Smooth muscle cell (in vitro differentiated cells): ENCODE data around the gene IL24. TPM values are rescaled to one million over a fixed set of nuclear protein-coding genes. Genes with fewer than 3 reads are reported as not detected.

ENCODE experiments used
- DNase-seq: peaks from one replicate; lab custom pipeline; 2025; ENCODE audit not compliant: unreplicated experiment; lab: John Stamatoyannopoulos, UW
- H2AFZ ChIP-seq: fragments of 200-600 bp; sonication (generic); 2 replicates; pipeline ENCODE4 v1.6.0; 2016; ENCODE audit warnings: antibody characterized with exemption, low read depth, mild to moderate bottlenecking
- H3F3A ChIP-seq: fragments of 200-600 bp; sonication (generic); 2 replicates; pipeline ENCODE4 v1.6.0; 2017; ENCODE audit warnings: antibody characterized with exemption, low read depth
- H3K27ac ChIP-seq: fragments of 200-600 bp; sonication (generic); 2 replicates; pipeline ENCODE4 v1.5.1; 2016; ENCODE audit warnings: low read depth, mild to moderate bottlenecking
- H3K27me3 ChIP-seq: fragments of 200-600 bp; sonication (generic); 2 replicates; pipeline ENCODE4 v1.6.1; 2016; ENCODE audit warnings: low read depth, mild to moderate bottlenecking
- H3K36me3 ChIP-seq: fragments of 200-600 bp; sonication (generic); 2 replicates; pipeline ENCODE4 v1.5.1; 2016; ENCODE audit warnings: low read depth
- H3K4me1 ChIP-seq: fragments of 200-600 bp; sonication (generic); 2 replicates; pipeline ENCODE4 v1.5.1; 2016; ENCODE audit warnings: low read depth
- H3K4me2 ChIP-seq: fragments of 200-600 bp; sonication (generic); 2 replicates; pipeline ENCODE4 v1.6.0; 2016; ENCODE audit warnings: mild to moderate bottlenecking
- H3K4me3 ChIP-seq: fragments of 200-600 bp; sonication (generic); 2 replicates; pipeline ENCODE4 v1.5.1; 2016; ENCODE audit warnings: mild to moderate bottlenecking
- H3K79me2 ChIP-seq: fragments of 200-600 bp; sonication (generic); 2 replicates; pipeline ENCODE4 v1.6.0; 2016; ENCODE audit warnings: low read depth, mild to moderate bottlenecking
- H3K9ac ChIP-seq: fragments of 200-600 bp; sonication (generic); 2 replicates; pipeline ENCODE4 v1.6.0; 2016; ENCODE audit warnings: low read depth
- H3K9me3 ChIP-seq: fragments of 200-600 bp; sonication (generic); replicated peaks from 2 replicates; pipeline ENCODE4 v1.5.1; 2016; ENCODE audit warnings: low read depth
- H4K20me1 ChIP-seq: fragments of 200-600 bp; sonication (generic); 2 replicates; pipeline ENCODE4 v1.6.0; 2016; ENCODE audit warnings: low read depth
- WGBS: methylation state at CpG from one replicate; pipeline ENCODE4 v1.1.7; 2016; ENCODE audit warnings: low lambda C conversion rate; 5-methylcytosine and 5-hydroxymethylcytosine counted together
- polyA plus RNA-seq: library from polyadenylated mRNA; unstranded; fragments of >200 nt; fragmentation: Nextera tagmentation; extraction: Ambion mirVana; gene quantifications from 2 replicates; pipeline ENCODE4 v1.2.1, GENCODE V29; 2016
- total RNA-seq: library from RNA; depleted of rRNA; stranded (reverse); fragments of >200 nt; gene quantifications from 2 replicates; pipeline ENCODE4 v1.2.3, GENCODE V29; 2014
- TF ChIP-seq, protein P1 (sequence below): fragments of 200-600 bp; sonication (generic); IDR thresholded peaks from 2 replicates; pipeline ENCODE4 v1.5.1; 2017; ENCODE audit warnings: borderline replicate concordance, mild to moderate bottlenecking, antibody characterized with exemption; ENCODE audit not compliant: insufficient read depth, poor library complexity, severe bottlenecking

Gene IL24
- total and polyA plus RNA-seq, 2 experiments from 2014 or later: 1.5 to 1.9 TPM

DNA sequence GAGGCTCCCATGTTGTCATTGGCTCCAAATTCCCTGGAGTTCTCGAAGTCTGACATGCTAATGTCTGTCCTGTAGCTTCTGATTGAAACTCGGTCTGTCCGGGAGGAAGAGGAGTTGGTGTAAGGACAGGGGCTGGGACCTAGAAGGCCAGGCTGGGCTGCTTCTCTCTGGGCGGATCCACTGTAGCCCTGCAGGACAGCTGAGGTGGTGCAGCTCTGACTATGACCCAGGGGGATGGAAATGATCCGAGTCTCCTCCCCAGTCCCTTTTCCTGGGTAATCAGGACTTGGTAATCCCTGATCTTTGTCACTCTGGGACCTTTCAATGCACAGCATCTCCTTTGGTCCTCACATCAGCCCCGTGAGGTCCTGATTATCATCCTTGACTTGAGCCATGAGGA is 34.5 kb downstream of the IL24 start:
- Histone ChIP-seq H4K20me1 (no peaks in the 10 kb centered on the region), H3F3A (no peaks in the 10 kb centered on the region), H3K36me3 (no peaks in the 10 kb centered on the region), H3K4me2 (no peak overlapping the region), H3K4me1 (no peaks in the 10 kb centered on the region), H3K27ac (no peak overlapping the region), H3K79me2 (no peaks in the 10 kb centered on the region), H3K9me3 (no peaks in the 10 kb centered on the region), H3K4me3 (no peak overlapping the region), H3K27me3 (peaks cover 14% of the 10 kb centered on the region), H3K9ac (no peak overlapping the region), H2AFZ (no peak overlapping the region)
- TF ChIP-seq, protein P1, sequence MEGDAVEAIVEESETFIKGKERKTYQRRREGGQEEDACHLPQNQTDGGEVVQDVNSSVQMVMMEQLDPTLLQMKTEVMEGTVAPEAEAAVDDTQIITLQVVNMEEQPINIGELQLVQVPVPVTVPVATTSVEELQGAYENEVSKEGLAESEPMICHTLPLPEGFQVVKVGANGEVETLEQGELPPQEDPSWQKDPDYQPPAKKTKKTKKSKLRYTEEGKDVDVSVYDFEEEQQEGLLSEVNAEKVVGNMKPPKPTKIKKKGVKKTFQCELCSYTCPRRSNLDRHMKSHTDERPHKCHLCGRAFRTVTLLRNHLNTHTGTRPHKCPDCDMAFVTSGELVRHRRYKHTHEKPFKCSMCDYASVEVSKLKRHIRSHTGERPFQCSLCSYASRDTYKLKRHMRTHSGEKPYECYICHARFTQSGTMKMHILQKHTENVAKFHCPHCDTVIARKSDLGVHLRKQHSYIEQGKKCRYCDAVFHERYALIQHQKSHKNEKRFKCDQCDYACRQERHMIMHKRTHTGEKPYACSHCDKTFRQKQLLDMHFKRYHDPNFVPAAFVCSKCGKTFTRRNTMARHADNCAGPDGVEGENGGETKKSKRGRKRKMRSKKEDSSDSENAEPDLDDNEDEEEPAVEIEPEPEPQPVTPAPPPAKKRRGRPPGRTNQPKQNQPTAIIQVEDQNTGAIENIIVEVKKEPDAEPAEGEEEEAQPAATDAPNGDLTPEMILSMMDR: no peak
- no peak for DNase-seq
- WGBS: 78% methylated on average over 6 of the region's 6 CpGs

DNA sequence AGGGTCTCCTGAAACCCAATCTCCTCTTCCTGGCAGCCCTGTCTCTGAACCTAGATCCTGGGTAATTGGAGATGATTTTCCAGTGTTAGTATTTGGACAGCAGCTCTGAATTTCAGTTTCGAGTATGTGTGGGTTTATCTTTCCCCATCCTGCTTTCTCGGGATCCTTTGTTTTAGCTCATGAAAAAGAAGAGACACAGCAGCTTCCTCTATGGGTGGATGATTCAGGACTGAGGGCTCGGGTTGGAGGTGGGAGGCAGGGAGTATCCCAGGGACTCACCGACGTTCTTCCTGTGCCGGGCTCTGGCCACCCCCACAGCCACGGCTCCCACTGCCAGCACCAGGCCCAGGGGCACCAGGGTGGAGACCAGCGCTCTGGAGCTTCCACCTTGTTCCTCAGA is 34.9 kb downstream of the IL24 start:
- WGBS: 59% methylated on average over 8 of the region's 8 CpGs
- no peak for DNase-seq

DNA sequence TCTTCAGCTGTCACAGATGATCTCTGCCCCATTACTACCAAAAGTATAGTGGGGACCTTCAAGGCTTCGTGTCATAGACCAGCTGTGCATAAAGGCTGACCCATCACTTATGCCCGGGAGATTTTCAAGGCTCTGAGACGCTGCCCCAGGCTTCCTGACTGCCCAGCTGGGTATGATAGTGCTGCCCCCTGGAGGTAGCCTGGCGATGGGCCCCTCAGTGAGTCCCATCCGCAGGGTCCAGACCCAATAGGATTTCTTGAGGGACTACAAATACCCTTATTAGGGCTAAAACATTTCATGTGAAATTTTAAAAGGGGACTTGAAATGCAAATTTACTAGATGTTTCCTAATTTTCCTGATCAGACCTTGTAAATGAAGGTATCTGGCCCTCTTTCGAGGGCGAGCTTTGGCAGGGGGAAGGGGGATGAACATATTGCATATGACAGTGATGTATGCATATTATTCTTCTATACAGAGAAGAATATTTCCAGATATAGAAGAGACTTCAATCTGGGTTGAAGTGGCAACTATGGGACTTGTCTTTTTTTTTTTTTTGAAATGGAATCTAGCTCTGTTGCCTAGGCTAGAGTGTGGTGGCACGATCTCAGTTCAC is 36.2 kb downstream of the IL24 start:
- Histone ChIP-seq H3K27ac (no peak overlapping the region), H3K4me3 (no peak overlapping the region), H3K4me2 (no peak overlapping the region), H3K36me3 (no peaks in the 10 kb centered on the region), H3K9me3 (no peaks in the 10 kb centered on the region), H4K20me1 (no peaks in the 10 kb centered on the region), H3K9ac (no peak overlapping the region), H3F3A (no peaks in the 10 kb centered on the region), H3K79me2 (no peaks in the 10 kb centered on the region), H2AFZ (no peak overlapping the region), H3K27me3 (peaks cover 28% of the 10 kb centered on the region), H3K4me1 (no peaks in the 10 kb centered on the region)
- no peak for DNase-seq
- 64% methylated on average over 8 of the region's 8 CpGs for WGBS
- TF ChIP-seq, protein P1: peak; percentile 51

More for the DNA sequence above, 34.9 kb downstream of the IL24 start:
- Histone ChIP-seq H3K79me2 (no peaks in the 10 kb centered on the region), H4K20me1 (no peaks in the 10 kb centered on the region), H3K36me3 (no peaks in the 10 kb centered on the region), H3K27ac (no peak overlapping the region), H3K27me3 (peaks cover 16% of the 10 kb centered on the region), H3K4me2 (no peak overlapping the region), H3K4me1 (no peaks in the 10 kb centered on the region), H3K9ac (no peak overlapping the region), H3K9me3 (no peaks in the 10 kb centered on the region), H2AFZ (no peak overlapping the region), H3F3A (no peaks in the 10 kb centered on the region), H3K4me3 (no peak overlapping the region)
- TF ChIP-seq, protein P1: no peak

DNA sequence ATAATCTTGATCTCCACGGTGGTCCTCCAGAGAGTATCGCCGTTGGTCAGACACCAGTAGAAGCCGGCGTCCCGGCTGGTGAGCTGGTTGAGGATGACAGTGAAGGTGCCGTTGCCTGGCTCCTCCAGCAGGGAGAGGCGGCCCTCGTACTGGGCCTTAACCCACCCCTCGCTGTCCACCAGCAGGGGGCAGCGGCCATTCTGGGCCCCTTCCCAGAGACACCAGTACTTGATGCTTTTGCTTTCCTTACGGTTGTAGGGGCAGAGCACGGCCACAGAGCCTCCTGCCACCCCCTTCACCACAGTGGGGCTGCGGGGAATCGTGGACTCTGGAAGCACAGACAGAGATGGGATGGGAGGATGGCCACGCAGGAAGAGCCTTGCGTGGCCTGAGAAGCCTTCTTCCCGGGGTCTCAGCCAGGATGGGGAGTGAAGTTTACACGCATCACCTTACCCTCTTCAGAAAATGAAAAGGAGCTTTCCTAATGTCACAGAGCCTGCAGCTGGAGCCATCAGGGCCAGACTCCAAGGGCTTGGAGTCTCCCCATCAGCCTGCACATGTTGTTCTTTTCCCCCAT is 38.3 kb downstream of the IL24 start:
- no peaks in the 10 kb centered on the region for H3K36me3 ChIP-seq
- DNase-seq: peak; percentile 3
- WGBS: 52% methylated on average over 19 of the region's 19 CpGs
- no peak overlapping the region for H2AFZ ChIP-seq
- H3K4me2 ChIP-seq: no peak overlapping the region
- H3F3A ChIP-seq: no peaks in the 10 kb centered on the region
- no peak overlapping the region for H3K4me3 ChIP-seq
- no peaks in the 10 kb centered on the region for H3K4me1 ChIP-seq
- H3K9ac ChIP-seq: no peak overlapping the region
- TF ChIP-seq, protein P1: peak; percentile 51
- no peaks in the 10 kb centered on the region for H3K9me3 ChIP-seq
- peaks cover 45% of the 10 kb centered on the region for H3K27me3 ChIP-seq
- H3K79me2 ChIP-seq: no peaks in the 10 kb centered on the region
- H3K27ac ChIP-seq: no peak overlapping the region
- no peaks in the 10 kb centered on the region for H4K20me1 ChIP-seq
